Measurements from ENCODE around the gene RHOT2. TPM values are rescaled to one million over a fixed set of nuclear protein-coding genes. Genes with fewer than 3 reads are reported as not detected.
"Not testable (repeated sequence)": the region's sequence is repeated elsewhere in the genome, so short reads cannot be mapped to it uniquely, and the experiment has no call there.

Gene RHOT2
- total RNA-seq, 1 donor from 2014 or later = 189 TPM

DNA sequence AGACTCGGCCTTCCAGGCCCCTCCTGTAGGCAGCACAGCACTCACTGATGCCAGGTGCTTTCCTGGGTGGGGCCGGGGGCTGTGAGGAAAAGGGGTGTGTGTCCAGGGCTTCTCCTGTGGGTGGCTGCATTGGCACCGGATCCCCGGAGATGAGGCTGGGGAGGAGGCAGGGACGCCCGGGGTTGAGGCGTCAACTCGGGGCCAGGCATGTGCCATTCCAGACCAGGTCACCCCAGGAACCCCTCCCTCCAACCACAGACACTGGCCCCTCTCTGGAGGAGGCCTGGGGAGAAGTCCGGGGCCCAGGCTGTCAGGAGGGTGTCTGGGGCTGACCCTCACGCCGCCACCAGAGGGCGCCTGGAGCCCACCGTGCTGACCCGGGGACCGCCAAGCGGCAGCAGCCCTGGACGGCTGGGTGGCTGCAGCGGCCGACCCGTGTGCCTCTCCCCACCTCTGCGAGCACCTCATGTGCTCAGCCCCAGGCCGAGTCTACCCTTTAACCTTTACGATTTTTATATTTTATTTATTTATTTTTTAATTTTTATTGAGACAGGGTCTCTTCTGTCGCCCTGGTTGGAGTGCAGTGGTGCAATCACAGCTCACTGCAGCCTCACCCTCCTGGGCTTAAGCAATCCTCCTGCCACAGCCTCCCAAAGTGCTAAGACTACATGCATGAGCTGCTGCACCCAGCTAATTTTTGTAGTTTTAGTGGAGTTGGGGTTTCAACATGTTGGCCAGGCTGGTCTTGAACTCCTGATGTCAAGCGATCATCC lies 43.8 kb downstream of the RHOT2 start:
- H3K36me3 Mint-ChIP-seq (ENCODE audit: low read depth) = no peaks in the 10 kb centered on the region
- peaks cover 43% of the 10 kb centered on the region for H3K27me3 Mint-ChIP-seq (ENCODE audit: low read depth)
- peaks cover 23% of the 10 kb centered on the region for H3K4me1 Mint-ChIP-seq
- H3K9me3 Mint-ChIP-seq = no peaks in the 10 kb centered on the region
- TF ChIP-seq, protein P1, sequence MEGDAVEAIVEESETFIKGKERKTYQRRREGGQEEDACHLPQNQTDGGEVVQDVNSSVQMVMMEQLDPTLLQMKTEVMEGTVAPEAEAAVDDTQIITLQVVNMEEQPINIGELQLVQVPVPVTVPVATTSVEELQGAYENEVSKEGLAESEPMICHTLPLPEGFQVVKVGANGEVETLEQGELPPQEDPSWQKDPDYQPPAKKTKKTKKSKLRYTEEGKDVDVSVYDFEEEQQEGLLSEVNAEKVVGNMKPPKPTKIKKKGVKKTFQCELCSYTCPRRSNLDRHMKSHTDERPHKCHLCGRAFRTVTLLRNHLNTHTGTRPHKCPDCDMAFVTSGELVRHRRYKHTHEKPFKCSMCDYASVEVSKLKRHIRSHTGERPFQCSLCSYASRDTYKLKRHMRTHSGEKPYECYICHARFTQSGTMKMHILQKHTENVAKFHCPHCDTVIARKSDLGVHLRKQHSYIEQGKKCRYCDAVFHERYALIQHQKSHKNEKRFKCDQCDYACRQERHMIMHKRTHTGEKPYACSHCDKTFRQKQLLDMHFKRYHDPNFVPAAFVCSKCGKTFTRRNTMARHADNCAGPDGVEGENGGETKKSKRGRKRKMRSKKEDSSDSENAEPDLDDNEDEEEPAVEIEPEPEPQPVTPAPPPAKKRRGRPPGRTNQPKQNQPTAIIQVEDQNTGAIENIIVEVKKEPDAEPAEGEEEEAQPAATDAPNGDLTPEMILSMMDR (conservative IDR thresholded peaks at IDR 0.05) = peak; percentile 96
- H3K4me3 Mint-ChIP-seq = peak overlapping the region; percentile 27
- peak; percentile 86 for DNase-seq (ENCODE audit: low read depth, low spot score)
- H3K27ac Mint-ChIP-seq (ENCODE audit: unreplicated experiment) = no peak overlapping the region

- H3K9me3 Mint-ChIP-seq; H3K36me3 Mint-ChIP-seq (ENCODE audit: low read depth); H3K27ac Mint-ChIP-seq (ENCODE audit: unreplicated experiment); DNase-seq (ENCODE audit: low read depth, low spot score): not testable (repeated sequence)
- Mint-ChIP-seq H3K27me3 (ENCODE audit: low read depth) (peaks cover 34% of the 10 kb centered on the region), H3K4me1 (peaks cover 23% of the 10 kb centered on the region), H3K4me3 (peak overlapping the region; percentile 80)
- TF ChIP-seq, protein P1 (conservative IDR thresholded peaks at IDR 0.05) = peak; percentile 61
Observed at GRCh38 chr16:712740-713250, 44.9 kb downstream of the RHOT2 start.

DNA sequence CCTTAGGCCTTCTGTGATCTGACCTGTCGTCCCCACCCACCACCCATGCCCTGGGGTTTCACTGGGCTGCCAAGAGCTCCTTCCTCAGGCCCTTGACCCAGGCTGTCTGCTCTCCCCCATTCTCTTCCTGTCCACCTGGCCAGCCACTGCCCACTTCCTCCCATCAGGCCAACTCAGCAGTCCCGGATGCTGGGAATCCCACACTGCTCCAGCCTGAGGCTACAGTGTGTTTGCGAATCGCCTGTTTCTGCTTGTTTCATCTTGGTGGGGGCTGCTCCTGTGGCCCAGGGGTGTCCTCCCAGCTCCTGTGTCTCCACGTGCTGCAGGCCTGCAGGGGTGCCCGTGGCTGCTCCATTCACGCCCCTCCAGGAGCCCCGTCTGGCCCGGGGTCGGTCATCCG lies 46.1 kb downstream of the RHOT2 start:
- H3K36me3 Mint-ChIP-seq (ENCODE audit: low read depth) = no peaks in the 10 kb centered on the region
- peaks cover 22% of the 10 kb centered on the region for H3K27me3 Mint-ChIP-seq (ENCODE audit: low read depth)
- peak overlapping the region; percentile 86 for H3K4me3 Mint-ChIP-seq
- no peaks in the 10 kb centered on the region for H3K9me3 Mint-ChIP-seq
- TF ChIP-seq, protein P1 (conservative IDR thresholded peaks at IDR 0.05) = no peak
- no peak for DNase-seq (ENCODE audit: low read depth, low spot score)
- H3K4me1 Mint-ChIP-seq = peaks cover 29% of the 10 kb centered on the region
- no peak overlapping the region for H3K27ac Mint-ChIP-seq (ENCODE audit: unreplicated experiment)

DNA sequence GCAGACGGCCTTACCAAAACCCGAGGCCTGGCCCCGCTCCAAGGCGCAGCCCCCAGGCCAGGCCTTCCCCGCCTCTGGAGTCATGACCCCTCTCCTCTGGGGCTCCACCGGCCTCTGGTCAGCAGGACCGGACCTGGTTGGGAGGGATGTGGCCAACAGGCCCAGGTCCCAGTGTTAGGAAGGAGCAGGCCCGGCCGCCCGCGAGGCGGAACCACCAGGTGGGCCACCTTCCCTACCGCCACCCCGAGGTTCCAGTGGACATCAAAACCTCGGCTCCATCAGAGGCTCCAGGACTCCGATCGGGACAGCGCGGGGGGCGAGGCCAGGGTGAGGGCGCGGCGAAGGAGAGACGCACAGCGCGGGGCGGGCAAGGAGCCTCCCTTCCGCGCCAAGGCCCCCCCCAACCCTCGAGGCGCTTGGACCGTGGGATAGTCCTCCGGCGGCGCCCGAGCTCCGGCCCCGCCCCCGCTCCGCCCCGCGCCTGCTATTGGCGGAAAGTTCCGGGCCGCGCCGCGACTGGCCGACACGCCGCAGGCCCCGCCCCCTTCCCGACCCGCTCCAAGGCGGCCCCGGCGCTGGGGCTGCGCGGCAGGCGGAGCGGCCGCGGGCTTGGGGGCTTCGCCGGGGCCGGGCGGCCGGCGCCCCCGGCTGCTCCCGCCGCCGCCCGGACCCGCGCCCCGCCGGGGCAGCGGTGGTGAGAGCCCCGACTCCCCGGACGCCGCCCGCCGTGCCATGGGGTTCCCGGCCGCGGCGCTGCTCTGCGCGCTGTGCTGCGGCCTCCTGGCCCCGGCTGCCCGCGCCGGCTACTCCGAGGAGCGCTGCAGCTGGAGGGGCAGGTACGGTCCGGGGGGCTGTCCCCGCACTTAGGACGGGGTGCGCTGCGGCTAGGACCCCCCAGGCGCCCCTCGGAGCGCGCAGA lies 46.9 kb downstream of the RHOT2 start, which contains the start of gene METRN:
TSS of gene METRN (plus strand) at position 561 of the 919 bp plus-strand sequence. CDS start at position 733, 172 bp downstream.
- Mint-ChIP-seq H3K4me1 (peaks cover 29% of the 10 kb centered on the region), H3K27ac (ENCODE audit: unreplicated experiment) (peak within 1 kb of the TSS; percentile 96), H3K36me3 (ENCODE audit: low read depth) (no peaks in the 10 kb centered on the region), H3K9me3 (no peaks in the 10 kb centered on the region), H3K4me3 (peak within 1 kb of the TSS; percentile 95), H3K27me3 (ENCODE audit: low read depth) (peaks cover 16% of the 10 kb centered on the region)
- DNase-seq (ENCODE audit: low read depth, low spot score) = peak; percentile 94
- TF ChIP-seq, protein P1 (conservative IDR thresholded peaks at IDR 0.05) = no peak

- TF ChIP-seq, protein P1 (conservative IDR thresholded peaks at IDR 0.05) = peak; percentile 14
- peaks cover 32% of the 10 kb centered on the region for H3K4me1 Mint-ChIP-seq
- peak overlapping the region; percentile 96 for H3K27ac Mint-ChIP-seq (ENCODE audit: unreplicated experiment)
- DNase-seq (ENCODE audit: low read depth, low spot score) = no peak
- H3K9me3 Mint-ChIP-seq = no peaks in the 10 kb centered on the region
- peaks cover 17% of the 10 kb centered on the region for H3K27me3 Mint-ChIP-seq (ENCODE audit: low read depth)
- peak overlapping the region; percentile 95 for H3K4me3 Mint-ChIP-seq
- no peaks in the 10 kb centered on the region for H3K36me3 Mint-ChIP-seq (ENCODE audit: low read depth)
Observed at GRCh38 chr16:715477-716199, 47.7 kb downstream of the RHOT2 start.
